Activated gamma-delta T cell (primary cell): ENCODE results near the gene CHD6.

Experiments used
- DNase-seq: peaks from one replicate; lab custom pipeline; 2025; lab: John Stamatoyannopoulos, UW

CHD6 gene

GRCh38 chr20:41470362-41471095 lies 147.6 kb downstream of the CHD6 start:
- no peak for DNase-seq

- no peak for DNase-seq
Observed at GRCh38 chr20:41469868-41470267, 148.3 kb downstream of the CHD6 start.

DNA sequence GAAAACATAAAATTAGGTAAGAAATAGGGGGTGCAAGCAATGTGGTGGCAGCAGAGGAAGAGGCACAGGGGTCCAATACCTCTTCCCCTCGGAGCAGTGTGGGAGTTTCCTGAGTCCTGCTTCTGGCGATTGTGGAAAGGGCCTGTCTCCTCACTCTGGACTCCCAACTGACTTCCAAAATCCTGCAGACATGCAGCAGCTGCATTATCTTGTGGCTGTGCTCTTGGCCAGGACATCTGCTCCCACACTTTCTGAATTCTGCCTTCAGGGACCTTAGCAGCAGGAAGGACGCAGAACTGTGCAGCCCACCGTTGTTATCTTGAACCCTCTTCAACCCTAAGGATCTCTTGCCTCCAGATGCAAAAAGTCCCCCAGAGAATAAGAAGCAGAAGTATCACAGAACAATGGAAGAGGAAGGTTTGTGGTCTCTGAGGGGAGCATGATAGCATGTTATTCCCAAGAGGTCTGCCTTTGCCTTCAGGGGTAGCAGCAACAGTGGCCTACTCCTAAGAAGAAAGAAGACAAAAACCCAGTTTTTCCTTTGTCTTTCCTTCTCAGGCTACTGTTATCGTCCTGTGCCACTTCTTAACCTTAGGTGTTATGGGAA lies 149.1 kb downstream of the CHD6 start:
- DNase-seq, result no peak

DNA sequence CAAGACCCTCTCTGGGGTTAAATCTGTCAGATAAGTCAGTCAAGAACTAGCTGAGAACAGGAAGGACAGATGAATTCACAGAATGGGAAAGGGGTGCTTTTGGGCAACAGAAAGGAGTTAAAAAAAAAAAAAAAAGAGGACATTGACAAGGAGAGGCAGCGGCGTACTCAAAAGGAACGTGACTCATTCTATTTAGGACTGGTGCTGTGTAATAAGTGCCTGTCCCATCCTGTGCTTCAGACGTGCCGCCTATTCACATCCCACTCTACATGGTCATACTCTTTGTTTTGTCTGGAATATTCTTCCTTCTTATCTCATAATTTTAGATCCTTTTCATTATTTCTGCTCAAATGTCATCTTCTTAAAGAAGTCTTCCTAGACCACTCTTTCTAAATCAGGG lies 150.5 kb downstream of the CHD6 start:
- no peak for DNase-seq

- DNase-seq, result no peak
Observed at GRCh38 chr20:41467220-41467619, 151.0 kb downstream of the CHD6 start.

DNA sequence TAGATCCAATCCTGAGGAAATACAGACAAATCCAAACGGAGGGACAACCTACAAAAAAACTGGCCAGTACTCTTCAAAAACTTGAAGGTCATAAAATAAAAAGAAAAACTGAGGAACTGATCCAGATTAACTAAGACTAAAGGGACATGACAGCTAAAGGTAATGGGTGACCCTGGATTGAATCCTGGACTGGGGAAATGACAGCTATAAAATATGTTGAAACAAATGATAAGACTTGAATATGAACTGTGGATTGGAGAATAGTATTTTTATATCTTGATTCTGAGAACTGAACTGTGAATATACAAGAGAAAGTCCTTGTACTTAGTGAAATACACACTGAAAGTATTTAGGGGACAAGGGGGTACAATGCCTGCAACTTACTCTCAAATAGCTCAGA lies 154.6 kb downstream of the CHD6 start:
- DNase-seq, result no peak

DNA sequence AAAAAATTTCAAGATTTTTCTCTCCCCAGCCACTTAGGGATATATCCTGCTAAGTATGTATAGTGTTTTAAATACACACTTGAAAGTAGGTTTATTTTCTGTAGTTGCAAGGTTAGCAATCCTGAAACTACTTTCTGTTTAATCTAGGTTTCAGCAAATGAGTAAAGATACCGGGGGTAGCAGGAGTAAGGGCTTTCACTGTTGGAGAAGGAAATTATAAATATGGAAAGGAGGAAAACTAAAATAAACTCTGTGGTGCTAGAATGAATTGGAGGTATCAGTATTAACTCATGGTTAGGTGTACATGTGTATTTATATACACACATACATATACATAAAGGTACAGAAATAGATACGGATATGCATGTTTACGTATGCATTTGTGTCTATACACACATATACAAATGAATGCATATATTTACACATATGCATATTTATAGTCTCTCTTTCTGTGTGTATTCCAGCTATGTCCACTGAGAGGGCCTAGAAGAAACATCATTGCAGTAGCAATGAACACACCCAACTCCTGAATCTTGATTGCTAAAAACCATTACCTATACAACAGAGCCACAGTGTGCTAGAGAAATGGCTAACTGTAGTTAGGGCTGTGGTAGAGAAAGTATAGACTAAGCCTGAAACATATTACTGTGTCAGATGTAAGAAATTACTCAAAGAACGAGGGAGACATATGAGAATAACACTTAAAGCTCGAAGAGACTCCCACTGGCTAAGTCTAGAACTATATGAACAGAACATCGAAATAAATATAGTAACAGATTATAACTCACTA lies 155.6 kb downstream of the CHD6 start:
- DNase-seq, result no peak

- DNase-seq, result no peak
Observed at GRCh38 chr20:41458761-41459160, 159.4 kb downstream of the CHD6 start.

DNA sequence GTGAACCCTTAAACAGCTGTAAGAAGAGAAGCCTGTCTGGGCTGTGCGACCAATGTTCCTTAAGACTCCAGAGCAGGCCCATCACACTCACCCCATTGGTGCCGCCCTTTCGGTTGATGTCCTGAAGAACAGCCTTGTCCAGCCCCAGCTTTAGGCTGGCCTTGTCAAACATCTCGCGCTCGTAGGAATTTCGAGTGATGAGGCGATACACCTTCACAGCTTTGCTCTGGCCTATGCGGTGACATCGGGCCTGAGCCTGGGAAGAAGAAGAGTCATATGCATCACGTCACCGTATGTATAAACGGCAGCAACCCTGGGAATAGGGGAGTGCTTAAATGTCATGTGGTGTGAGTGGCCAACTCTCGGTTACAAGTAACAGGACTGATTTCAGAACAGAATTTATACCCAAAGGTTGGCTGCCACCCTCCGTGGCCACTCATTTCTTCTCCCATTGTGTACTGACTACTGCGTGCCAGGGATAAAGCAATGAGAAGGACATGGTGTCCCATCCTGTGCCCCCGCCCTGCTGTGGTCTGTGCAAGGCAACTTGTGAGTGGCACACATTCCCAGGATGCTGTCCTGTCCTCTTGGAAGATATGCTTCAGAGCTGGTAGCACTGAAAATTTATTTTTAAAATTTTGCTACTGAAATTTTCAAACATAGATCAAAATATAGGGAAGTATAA lies 160.9 kb downstream of the CHD6 start:
- DNase-seq, result no peak

GRCh38 chr20:41456351-41456750 lies 161.8 kb downstream of the CHD6 start:
- DNase-seq, result no peak

GRCh38 chr20:41454250-41454649 lies 163.9 kb downstream of the CHD6 start:
- DNase-seq, result no peak

DNA sequence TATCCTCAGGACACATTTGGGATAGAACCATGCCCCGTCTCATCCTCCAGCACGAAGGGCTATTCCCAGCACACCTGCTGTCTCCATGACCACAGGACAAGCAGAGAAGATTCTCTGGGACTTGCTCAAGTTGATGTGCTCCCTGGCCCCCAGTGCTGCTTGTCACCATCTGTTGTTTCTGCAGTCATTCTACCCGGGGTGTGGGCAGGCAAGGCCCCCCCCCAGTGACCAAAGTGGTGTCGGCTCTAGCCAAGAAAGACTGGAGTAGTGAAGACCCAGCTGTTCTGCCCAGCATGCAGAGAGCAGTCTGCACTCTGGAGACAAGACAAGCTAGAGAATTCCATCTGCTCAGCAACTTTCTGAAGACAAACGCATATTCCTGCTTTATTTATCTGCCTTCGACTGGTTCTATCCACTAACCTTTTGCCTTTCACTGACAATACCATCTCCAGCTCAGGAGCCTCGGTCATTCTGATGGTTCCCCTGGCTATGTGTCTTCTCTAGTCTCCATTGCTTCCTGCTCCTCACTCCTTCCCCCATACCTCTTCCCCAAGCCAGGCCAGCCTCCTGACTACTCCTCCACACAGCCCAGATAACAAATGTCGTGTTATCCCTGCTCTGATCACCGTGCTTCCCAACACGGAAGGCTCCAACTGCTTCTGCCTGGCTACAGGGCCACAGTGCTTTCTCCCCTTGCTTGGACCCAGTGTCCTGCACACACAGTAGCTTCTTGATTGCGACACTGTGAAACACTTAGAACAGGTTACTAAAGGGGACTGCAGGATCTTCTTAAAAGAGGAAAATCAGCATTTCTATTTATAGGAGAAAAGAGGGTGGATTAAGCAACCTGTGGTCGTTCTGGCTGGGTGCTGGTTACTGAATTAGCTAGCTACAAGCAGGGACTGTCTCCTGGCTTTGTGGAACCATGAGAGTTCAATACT lies 164.9 kb downstream of the CHD6 start:
- DNase-seq, result no peak

DNA sequence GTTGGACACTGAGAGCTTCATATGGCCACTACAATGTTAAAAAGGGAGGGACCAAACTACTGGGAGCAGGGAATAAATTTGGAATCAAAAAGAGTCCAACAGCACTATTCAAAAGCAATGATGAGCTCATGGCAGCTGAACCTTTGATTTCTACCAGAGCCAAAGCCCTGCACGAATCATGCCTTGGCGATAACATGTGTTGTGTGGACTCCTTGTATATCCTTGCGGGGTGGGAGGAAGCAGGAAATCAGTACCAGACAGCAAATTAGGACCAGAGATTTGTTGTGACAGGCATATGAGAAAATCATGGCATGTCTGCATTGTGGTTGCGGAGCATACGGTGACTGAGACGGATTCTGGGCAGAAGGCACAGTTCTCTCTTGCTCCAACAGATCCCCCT lies 166.0 kb downstream of the CHD6 start:
- DNase-seq, result no peak

DNA sequence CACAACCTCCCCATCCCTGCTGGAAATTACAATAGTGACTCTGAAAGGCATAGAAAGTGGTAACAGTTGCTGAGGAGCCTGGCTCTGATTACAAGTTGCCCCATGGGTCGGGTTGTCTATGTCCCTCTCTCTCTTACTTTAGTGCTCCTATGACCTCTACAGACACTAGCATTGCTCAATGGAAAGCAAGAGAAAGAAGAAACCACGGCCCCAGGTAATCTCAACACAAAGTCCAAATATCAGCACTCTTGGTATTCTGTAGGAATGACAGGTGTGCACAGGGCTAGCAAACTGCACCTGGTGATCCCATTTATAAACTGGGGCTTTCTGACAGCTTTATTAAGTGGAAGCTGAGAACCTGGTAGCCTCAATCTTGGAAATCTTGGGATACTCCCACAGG lies 171.2 kb downstream of the CHD6 start:
- DNase-seq, result no peak

DNA sequence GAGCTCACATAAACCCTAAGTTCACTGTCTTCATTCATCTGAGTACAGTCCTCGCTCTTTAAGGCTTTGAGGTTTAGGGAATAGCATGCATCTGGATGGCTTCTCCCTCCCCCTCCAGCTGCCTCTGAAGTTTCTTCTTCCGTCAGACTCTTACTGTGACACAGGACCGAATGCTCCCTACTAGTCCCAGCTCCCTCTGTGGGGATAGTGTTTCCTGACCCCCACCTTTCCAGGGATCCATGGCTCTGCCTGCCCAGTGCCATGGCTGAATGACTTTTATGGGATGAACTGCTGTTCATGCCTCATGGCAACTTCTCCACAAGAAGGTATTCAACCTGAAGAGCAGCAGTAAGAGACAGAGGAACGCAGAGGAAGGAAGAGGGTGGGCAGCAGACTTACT lies 171.7 kb downstream of the CHD6 start:
- no peak for DNase-seq

- no peak for DNase-seq
Observed at GRCh38 chr20:41444821-41445220, 173.4 kb downstream of the CHD6 start.

- no peak for DNase-seq
Observed at GRCh38 chr20:41443691-41444090, 174.5 kb downstream of the CHD6 start.

DNA sequence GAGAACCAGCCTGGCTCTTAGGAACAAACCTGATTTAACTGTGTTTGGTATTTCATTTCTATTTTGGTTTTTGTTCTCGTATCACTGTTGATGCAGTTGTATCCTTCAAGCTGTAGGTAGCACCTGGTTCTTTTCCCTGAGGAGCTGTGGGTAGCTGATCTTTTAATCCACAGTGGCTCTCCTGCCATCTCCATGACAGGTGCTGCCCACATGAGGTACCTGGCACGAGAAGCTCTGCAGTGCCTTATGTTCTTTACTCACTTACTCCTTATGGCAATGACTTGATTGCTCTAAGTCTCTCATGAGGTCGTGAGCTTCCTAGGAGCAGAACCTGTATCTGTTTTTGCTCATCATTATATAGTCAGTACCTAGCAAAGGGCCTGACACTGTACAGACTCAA lies 177.3 kb downstream of the CHD6 start:
- DNase-seq, result no peak

- DNase-seq, result no peak
Observed at GRCh38 chr20:41437836-41438235, 180.3 kb downstream of the CHD6 start.

DNA sequence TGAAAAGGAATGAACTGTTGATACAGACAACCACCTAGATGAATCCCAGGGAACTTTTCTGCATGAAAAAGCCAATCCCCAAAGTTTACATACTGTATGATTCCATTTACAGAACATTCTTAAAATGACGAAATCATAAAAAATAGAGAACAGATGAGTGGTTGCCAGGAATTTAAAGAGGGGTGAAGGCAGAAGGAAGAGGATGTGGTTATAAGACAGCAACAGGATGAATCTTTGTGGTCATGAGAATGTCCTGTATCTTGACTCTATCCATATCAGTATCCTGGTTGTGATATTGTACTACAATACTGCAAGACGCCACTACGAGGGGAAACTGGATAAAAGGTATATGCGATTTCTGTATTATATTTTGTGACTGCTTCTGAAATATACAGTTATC lies 181.5 kb downstream of the CHD6 start:
- DNase-seq, result no peak

- DNase-seq, result no peak
Observed at GRCh38 chr20:41433203-41433602, 185.0 kb downstream of the CHD6 start.
